Gastrocnemius medialis (tissue), 4 donors: ENCODE results near the gene EHD2. TPM values are rescaled to one million over a fixed set of nuclear protein-coding genes. Genes with fewer than 3 reads are reported as not detected.
"Not testable (repeated sequence)": the region's sequence is repeated elsewhere in the genome, so short reads cannot be mapped to it uniquely, and the experiment has no call there.

Experiments used
- ATAC-seq, 2 donors: fragments of 150-250 bp; one replicate each; pipeline ENCODE4 v1.9.1; 2016
- DNase-seq, 2 donors: peaks; one replicate each; pipeline ENCODE4 v3.0.0-alpha.2; 2019
- H3K27ac ChIP-seq, 4 donors: fragments of 200-600 bp; sonication (generic); 1 replicate in 1 of 4; 2 replicates in 3 of 4; pipeline ENCODE4 v1.5.1; 2016 to 2018; ENCODE audit warnings: mild to moderate bottlenecking in 2 of 4, moderate library complexity in 1 of 4
- H3K27me3 ChIP-seq, 3 donors: fragments of 200-600 bp; sonication (generic) in 2 of 3; 1 replicate in 1 of 3; 2 replicates in 2 of 3; pipeline versions ENCODE4 v1.5.1 to v1.6.0; 2016 to 2019; ENCODE audit warnings: mild to moderate bottlenecking in 1 of 3, moderate library complexity in 1 of 3
- H3K36me3 ChIP-seq, 2 donors: fragments of 200-600 bp; sonication (generic) in 1 of 2; one replicate each; pipeline ENCODE4 v1.5.1; 2017 to 2018
- H3K4me1 ChIP-seq, 2 donors: fragments of 200-600 bp; sonication (generic) in 1 of 2; one replicate each; pipeline ENCODE4 v1.5.1; 2016 to 2017; ENCODE audit warnings: mild to moderate bottlenecking in 2 of 2
- H3K4me3 ChIP-seq, 4 donors: fragments of 200-600 bp; sonication (generic) in 3 of 4; 1 replicate in 1 of 4; 2 replicates in 3 of 4; pipeline ENCODE4 v1.5.1; 2016 to 2019; ENCODE audit warnings: mild to moderate bottlenecking in 2 of 4
- H3K9me3 ChIP-seq, 3 donors: fragments of 200-600 bp; sonication (generic) in 2 of 3; 1 replicate in 1 of 3; 2 replicates in 2 of 3; pipeline ENCODE4 v1.5.1; 2016 to 2019
- POLR2A ChIP-seq, 2 donors: fragments of 450-650 bp; IDR thresholded peaks; one replicate each; pipeline ENCODE4 v1.6.1; 2017; ENCODE audit warnings: antibody characterized with exemption in 2 of 2, mild to moderate bottlenecking in 2 of 2, moderate library complexity in 2 of 2
- in situ Hi-C, 4 donors: fragments of 200-750 bp; cut with MboI; loops; one replicate each; pipeline versions ENCODE4 v1.15.0 to v1.8.0; 2017; ENCODE audit warnings: low sequenced_read_pairs in 4 of 4
- intact Hi-C: fragments of 100-400 bp; cut with DNase I; formaldehyde crosslinking; loops from one replicate; pipeline ENCODE4 v1.15.1; 2023; ENCODE audit warnings: low total_unique reads
- total RNA-seq, 4 donors: library from RNA; depleted of rRNA; stranded (reverse); fragments of >200 nt; gene quantifications; one replicate each; pipeline versions ENCODE4 v1.1.0 to v1.2.3, GENCODE V29; 2016
- TF ChIP-seq, protein P1 (sequence below), 5 experiments: fragments of 450-650 bp in 3 of 5; fragments of 200-600 bp in 2 of 5; sonication (generic) in 2 of 5; IDR thresholded peaks in 4 of 5; conservative IDR thresholded peaks in 1 of 5; 1 replicate in 4 of 5; 2 replicates in 1 of 5; pipeline ENCODE4 v1.5.1; 2016 to 2019; ENCODE audit warnings: antibody characterized with exemption in 5 of 5, mild to moderate bottlenecking in 3 of 5, moderate library complexity in 3 of 5

EHD2 gene
- total RNA-seq, 4 donors from 2014 or later, result 10.9 to 46.6 (median 33.8) TPM

DNA sequence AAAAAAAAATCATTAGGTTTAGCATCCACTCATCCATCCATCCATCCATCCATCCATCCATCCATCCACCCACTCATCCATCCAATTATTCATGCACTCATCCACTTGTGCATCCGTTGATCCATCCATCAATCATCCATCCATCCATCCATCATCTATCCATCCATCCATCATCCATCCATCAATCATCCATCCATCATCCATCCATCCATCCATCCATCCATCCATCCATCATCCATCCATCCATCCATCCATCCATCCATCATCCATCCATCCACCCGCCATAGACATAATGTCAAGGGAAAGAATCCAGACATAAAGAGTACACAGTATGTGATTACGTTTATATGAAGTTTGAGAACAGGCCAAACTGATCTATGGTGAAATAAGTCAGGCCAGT lies 56.3 kb downstream of the EHD2 start:
- H3K27ac ChIP-seq, result no peak overlapping the region
- in situ Hi-C loops (no loop called here), intact Hi-C loops (no loop called here)
- TF ChIP-seq POLR2A (IDR thresholded peaks at IDR 0.05), result no peak
- TF ChIP-seq, protein P1, sequence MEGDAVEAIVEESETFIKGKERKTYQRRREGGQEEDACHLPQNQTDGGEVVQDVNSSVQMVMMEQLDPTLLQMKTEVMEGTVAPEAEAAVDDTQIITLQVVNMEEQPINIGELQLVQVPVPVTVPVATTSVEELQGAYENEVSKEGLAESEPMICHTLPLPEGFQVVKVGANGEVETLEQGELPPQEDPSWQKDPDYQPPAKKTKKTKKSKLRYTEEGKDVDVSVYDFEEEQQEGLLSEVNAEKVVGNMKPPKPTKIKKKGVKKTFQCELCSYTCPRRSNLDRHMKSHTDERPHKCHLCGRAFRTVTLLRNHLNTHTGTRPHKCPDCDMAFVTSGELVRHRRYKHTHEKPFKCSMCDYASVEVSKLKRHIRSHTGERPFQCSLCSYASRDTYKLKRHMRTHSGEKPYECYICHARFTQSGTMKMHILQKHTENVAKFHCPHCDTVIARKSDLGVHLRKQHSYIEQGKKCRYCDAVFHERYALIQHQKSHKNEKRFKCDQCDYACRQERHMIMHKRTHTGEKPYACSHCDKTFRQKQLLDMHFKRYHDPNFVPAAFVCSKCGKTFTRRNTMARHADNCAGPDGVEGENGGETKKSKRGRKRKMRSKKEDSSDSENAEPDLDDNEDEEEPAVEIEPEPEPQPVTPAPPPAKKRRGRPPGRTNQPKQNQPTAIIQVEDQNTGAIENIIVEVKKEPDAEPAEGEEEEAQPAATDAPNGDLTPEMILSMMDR (IDR thresholded peaks at IDR 0.05 in 4 of 5, conservative IDR thresholded peaks at IDR 0.05 in 1 of 5), result no peak
- H3K9me3 ChIP-seq, result no peaks in the 10 kb centered on the region
- ATAC-seq (no peak), DNase-seq (no peak)
- peaks cover 5 to 8% of the 10 kb centered on the region in 2 donors for H3K4me1 ChIP-seq
- no peaks in the 10 kb centered on the region for H3K27me3 ChIP-seq
- H3K36me3 ChIP-seq, result no peaks in the 10 kb centered on the region
- no peak overlapping the region for H3K4me3 ChIP-seq

DNA sequence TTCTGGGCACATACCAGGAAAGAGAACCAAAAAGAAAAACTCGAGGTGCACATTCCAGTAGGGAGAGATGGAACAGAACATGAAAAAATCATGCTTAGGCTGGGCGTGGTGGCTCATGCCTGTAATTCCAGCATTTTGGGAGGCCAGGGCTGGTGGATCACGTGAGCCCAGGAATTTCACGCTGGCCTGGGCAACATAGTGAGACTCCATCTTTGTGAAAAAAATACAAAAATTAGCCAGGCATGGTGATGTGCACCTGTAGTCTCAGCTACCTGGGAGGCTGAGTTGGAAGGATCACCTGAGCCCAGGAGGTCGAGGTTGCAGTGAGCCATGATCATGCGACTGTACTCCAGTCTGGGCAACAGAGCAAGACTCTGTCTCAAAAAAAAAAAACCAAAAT lies 58.1 kb downstream of the EHD2 start:
- in situ Hi-C loops, ATAC-seq, DNase-seq, H3K4me3 ChIP-seq, H3K4me1 ChIP-seq, H3K36me3 ChIP-seq, H3K9me3 ChIP-seq, H3K27ac ChIP-seq, H3K27me3 ChIP-seq: not testable (repeated sequence)
- intact Hi-C loops, result loop anchor here (10.0 kb wide), 1 partner anchor 1994 kb away; the partner anchor contains the start of genes AP2A1 and TSKS

DNA sequence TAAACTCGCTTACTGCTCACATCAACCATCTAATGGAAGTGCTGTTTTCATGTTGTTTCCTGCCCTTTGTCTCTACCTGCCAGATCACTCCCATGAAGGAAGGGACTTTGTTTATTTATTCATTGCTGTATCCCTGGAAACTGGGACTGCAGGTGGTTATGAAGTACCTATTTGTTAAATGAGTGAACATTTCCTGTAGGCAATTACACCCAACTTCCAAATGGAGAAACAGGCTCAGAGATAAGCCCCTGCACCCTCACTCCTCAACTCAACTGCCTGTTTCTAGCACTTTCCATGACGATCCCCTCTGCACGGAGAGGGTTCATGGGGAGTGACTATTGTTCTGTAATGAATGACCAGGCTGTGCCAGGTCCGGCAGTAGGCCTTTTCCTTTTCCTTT lies 63.3 kb downstream of the EHD2 start:
- H3K27ac ChIP-seq, result peak overlapping the region in 1 of 4 donors; percentile 39
- intact Hi-C loops, result loop anchor here (5.0 to 10.0 kb wide), 2 partner anchors 169 to 1988 kb away; partner anchors contain the start of genes AP2A1, BICRA and TSKS
- no peak for ATAC-seq
- no peak overlapping the region for H3K4me3 ChIP-seq
- no peak for TF ChIP-seq POLR2A (IDR thresholded peaks at IDR 0.05)
- TF ChIP-seq, protein P1 (IDR thresholded peaks at IDR 0.05 in 4 of 5, conservative IDR thresholded peaks at IDR 0.05 in 1 of 5), result no peak
- H3K4me1 ChIP-seq, result peaks cover 23 to 28% of the 10 kb centered on the region in 2 donors
- H3K36me3 ChIP-seq, result peaks cover 0 to 11% of the 10 kb centered on the region in 2 donors
- in situ Hi-C loops, result no loop called here
- no peaks in the 10 kb centered on the region for H3K9me3 ChIP-seq
- DNase-seq, result no peak
- no peaks in the 10 kb centered on the region for H3K27me3 ChIP-seq

DNA sequence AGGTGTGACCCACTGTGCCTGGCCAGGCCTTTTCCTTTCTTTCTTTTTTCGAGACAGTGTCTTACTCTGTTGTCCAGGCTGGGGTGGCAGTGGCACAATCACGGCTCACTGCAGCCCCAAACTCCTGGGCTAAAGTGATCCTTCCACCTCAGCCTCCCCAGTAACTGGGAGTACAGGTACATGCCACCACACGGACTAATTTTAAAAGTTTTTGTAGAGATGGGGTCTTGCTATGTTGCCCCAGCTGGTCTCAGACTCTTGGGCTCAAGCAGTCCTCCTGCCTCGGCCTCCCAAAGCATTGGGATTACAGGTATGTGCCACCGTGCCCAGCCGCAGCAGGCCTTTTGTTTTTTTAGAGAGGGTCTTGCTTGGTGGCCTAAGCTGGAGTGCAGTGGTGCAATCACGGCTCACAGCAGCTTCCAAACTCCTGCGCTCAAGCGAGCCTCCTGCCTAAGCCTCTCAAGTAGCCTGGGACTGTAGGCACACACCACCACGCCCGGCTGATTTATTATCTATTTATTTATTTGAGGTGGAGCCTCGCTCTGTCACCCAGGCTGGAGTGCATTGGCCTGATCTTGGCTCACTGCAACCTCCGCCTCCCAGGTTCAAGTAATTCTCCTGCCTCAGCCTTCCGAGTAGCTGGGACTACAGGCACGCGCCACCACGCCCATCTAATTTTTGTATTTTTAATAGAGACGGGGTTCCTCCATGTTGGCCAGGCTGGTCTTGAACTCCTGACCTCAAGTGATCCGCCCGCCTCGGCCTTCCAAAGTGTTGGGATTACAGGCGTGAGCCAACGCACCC lies 64.2 kb downstream of the EHD2 start:
- DNase-seq, in situ Hi-C loops, H3K27me3 ChIP-seq, ATAC-seq, H3K9me3 ChIP-seq: not testable (repeated sequence)
- Histone ChIP-seq H3K4me3 (peak overlapping the region; percentile 74 to 98 (median 90)), H3K27ac (peak overlapping the region; percentile 93 to 99 (median 95)), H3K36me3 (peaks cover 0 to 14% of the 10 kb centered on the region in 2 donors), H3K4me1 (peaks cover 31 to 37% of the 10 kb centered on the region in 2 donors)
- intact Hi-C loops, result loop anchor here (2.0 to 10.0 kb wide), 3 partner anchors 33 to 1987 kb away; partner anchors contain the start of genes AP2A1, BICRA, NOP53 and TSKS

DNA sequence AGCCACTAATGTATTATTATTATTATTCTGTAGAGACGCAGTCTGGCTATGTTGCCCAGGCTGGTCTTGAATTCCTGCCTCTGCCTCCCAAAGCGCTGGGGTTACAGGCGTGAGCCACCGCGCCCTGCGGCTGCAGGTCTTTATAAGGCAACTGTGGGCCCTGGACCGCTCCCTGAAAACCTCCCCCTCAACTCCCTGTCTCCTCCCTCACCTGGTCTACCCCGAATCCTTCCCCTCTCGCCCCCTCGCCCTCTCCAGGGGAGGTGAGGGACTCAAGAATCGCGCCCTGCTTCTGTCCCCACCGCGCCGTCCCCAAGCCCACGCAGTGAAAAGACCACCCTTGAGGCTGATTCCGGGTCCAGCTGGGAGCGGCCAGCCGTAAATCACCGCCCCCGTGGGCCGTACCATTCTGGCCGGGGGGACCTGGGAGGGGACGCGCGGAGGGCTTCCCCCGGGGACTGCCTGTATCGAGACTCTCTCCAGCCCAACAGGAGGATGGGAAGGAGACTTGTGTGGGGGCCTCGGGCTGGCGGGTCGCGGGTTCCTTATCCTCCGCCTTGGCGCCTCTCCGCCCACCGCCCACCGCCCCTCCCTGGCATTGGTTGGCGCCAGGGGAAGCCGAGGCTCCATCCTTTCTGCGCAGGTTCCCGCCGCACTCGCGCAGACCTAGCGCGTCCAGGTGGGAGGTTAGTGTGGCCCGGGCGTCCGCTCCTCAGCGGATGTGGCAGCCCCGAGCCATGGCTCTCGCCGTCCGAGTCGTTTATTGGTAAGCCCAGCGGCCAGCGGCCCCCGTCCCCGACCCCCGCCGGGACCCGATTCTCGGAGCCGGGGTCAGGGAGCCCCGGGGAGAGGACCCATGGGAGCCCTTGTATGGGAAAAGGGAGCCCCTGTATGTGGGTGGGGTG lies 65.1 kb downstream of the EHD2 start, which contains the start of gene SELENOW:
SELENOW (plus strand) TSS at position 655 of the 905 bp plus-strand sequence; CDS start at position 738, 83 bp downstream.
- H3K4me3 ChIP-seq, result peak within 1 kb of the TSS; percentile 74 to 98 (median 90)
- H3K9me3 ChIP-seq, result no peaks in the 10 kb centered on the region
- peak within 1 kb of the TSS; percentile 93 to 99 (median 95) for H3K27ac ChIP-seq
- ATAC-seq, result peak; percentile 61 to 68
- in situ Hi-C loops, result no loop called here
- intact Hi-C loops, result loop anchor here (2.0 to 10.0 kb wide), 3 partner anchors 34 to 1986 kb away; partner anchors contain the start of genes AP2A1, BICRA, NOP53 and TSKS
- H3K4me1 ChIP-seq, result peaks cover 37 to 41% of the 10 kb centered on the region in 2 donors
- H3K36me3 ChIP-seq, result peaks cover 0 to 19% of the 10 kb centered on the region in 2 donors
- H3K27me3 ChIP-seq, result no peaks in the 10 kb centered on the region
- peak; percentile 48 to 81 for DNase-seq
- TF ChIP-seq POLR2A (IDR thresholded peaks at IDR 0.05), result peak; percentile 96 to 98
- TF ChIP-seq, protein P1 (IDR thresholded peaks at IDR 0.05 in 4 of 5, conservative IDR thresholded peaks at IDR 0.05 in 1 of 5), result peak in 1 of 5 experiments; percentile 19
